HepG2 (cell line): ENCODE results near the gene RGL3. TPM values are rescaled to one million over a fixed set of nuclear protein-coding genes. Genes with fewer than 3 reads are reported as not detected.

Experiments used
- ATF3 ChIP-seq: sonication (generic); formaldehyde crosslinking; IDR thresholded peaks from 2 replicates; pipeline ENCODE4 v1.4.0; 2020; ENCODE audit warnings: missing genetic modification reagents
- CCDC6 ChIP-seq: sonication (generic); formaldehyde crosslinking; IDR thresholded peaks from 2 replicates; pipeline ENCODE4 v1.8.1; 2022; ENCODE audit warnings: mild to moderate bottlenecking, missing genetic modification reagents, moderate library complexity
- DR1 ChIP-seq: sonication (generic); formaldehyde crosslinking; IDR thresholded peaks from 2 replicates; pipeline ENCODE4 v1.8.0; 2021; ENCODE audit warnings: mild to moderate bottlenecking, missing genetic modification reagents, inconsistent platforms
- FUBP1 ChIP-seq: sonication (generic); formaldehyde crosslinking; IDR thresholded peaks from 2 replicates; pipeline ENCODE4 v1.5.1; 2020; ENCODE audit warnings: missing genetic modification reagents, mild to moderate bottlenecking, borderline replicate concordance
- HDAC6 ChIP-seq: fragments of 200-600 bp; sonication (generic); IDR thresholded peaks from 2 replicates; pipeline ENCODE4 v1.7.0; 2017; ENCODE audit warnings: mild to moderate bottlenecking, antibody characterized with exemption, low read length, low read depth
- MAX ChIP-seq: IDR thresholded peaks from 2 replicates; pipeline ENCODE4 v1.6.1; 2012; ENCODE audit warnings: inconsistent platforms
- SP140L ChIP-seq: sonication (generic); formaldehyde crosslinking; IDR thresholded peaks from 2 replicates; pipeline ENCODE4 v1.4.0; 2020; ENCODE audit warnings: missing genetic modification reagents, borderline replicate concordance
- ZNF12 ChIP-seq: sonication (generic); formaldehyde crosslinking; IDR thresholded peaks from 2 replicates; pipeline ENCODE4 v1.5.0; 2020; ENCODE audit warnings: missing genetic modification reagents
- ZNF24 ChIP-seq: fragments of 450-650 bp; IDR thresholded peaks from 2 replicates; pipeline ENCODE4 v1.6.1; 2017; ENCODE audit warnings: antibody characterized with exemption, mild to moderate bottlenecking
- ZNF275 ChIP-seq: sonication (generic); formaldehyde crosslinking; IDR thresholded peaks from 2 replicates; pipeline ENCODE4 v1.8.0; 2022; ENCODE audit warnings: missing genetic modification reagents, mild to moderate bottlenecking, inconsistent platforms, borderline replicate concordance
- ZNF317 ChIP-seq: sonication (generic); formaldehyde crosslinking; IDR thresholded peaks from 2 replicates; pipeline ENCODE4 v1.5.0; 2020; ENCODE audit warnings: mild to moderate bottlenecking, missing genetic modification reagents
- ZNF407 ChIP-seq: sonication (generic); formaldehyde crosslinking; IDR thresholded peaks from one replicate; pipeline ENCODE4 v1.5.1; 2020; ENCODE audit warnings: mild to moderate bottlenecking, missing genetic modification reagents; ENCODE audit errors: not compliant biosample characterization
- ZNF605 ChIP-seq: sonication (generic); formaldehyde crosslinking; IDR thresholded peaks from 2 replicates; pipeline ENCODE4 v1.8.0; 2022; ENCODE audit warnings: mild to moderate bottlenecking, missing genetic modification reagents
- ZNF703 ChIP-seq: sonication (generic); formaldehyde crosslinking; IDR thresholded peaks from 2 replicates; pipeline ENCODE4 v1.5.1; 2020; ENCODE audit warnings: missing genetic modification reagents, mild to moderate bottlenecking, moderate library complexity, borderline replicate concordance
- ZNF777 ChIP-seq: sonication (generic); formaldehyde crosslinking; IDR thresholded peaks from 2 replicates; pipeline ENCODE4 v1.4.0; 2020; ENCODE audit warnings: missing genetic modification reagents
- polyA plus RNA-seq, 8 experiments: library from polyadenylated mRNA; depleted of rRNA in 3 of 8; stranded (reverse) in 7 of 8; unstranded in 1 of 8; fragments of >200 nt; fragmentation: Illumina TruSeq in 4 of 8; extraction: Trizol in 4 of 8; gene quantifications; 2 replicates each; pipeline versions ENCODE4 v1.2.1 to v1.2.3, GENCODE V29; 2011 to 2016; ENCODE audit warnings: low read depth in 4 of 8, missing spikeins in 1 of 8, mixed read lengths in 1 of 8; ENCODE audit not compliant: insufficient read depth in 1 of 8
- total RNA-seq, 5 experiments: library from RNA; depleted of rRNA; stranded (reverse); fragments of >200 nt; fragmentation: Illumina TruSeq; extraction: Trizol; gene quantifications; 2 replicates each; pipeline ENCODE4 v1.2.3, GENCODE V29; 2016; ENCODE audit warnings: low read depth in 1 of 5

Gene RGL3
- total and polyA plus RNA-seq, 2 of the 13 experiments (the other 11 are each of a cell fraction or from before 2014, with no cell fraction given) = 4.2 to 7.6 TPM

GRCh38 chr19:11375143-11375948, 43.8 kb downstream of the RGL3 start (continued):
- TF ChIP-seq ZNF317 = peak; percentile 18; the same call in 1 of the 2 replicates
- TF ChIP-seq MAX = peak; percentile 33; the same call in 1 of the 2 replicates
- TF ChIP-seq ATF3 (CRISPR knock-in tag) = no peak
- TF ChIP-seq SP140L (CRISPR knock-in tag) = no peak
- no peak for TF ChIP-seq ZNF407 (CRISPR knock-in tag)
- TF ChIP-seq ZNF275 = 0 out of 2 replicates have a peak, but pooled peaks have one; percentile 12
- peak; percentile 93 for TF ChIP-seq ZNF605 (CRISPR knock-in tag)
- TF ChIP-seq ZNF777 = peak; percentile 60
- no peak for TF ChIP-seq ZNF703 (CRISPR knock-in tag)
- TF ChIP-seq FUBP1 = no peak
- TF ChIP-seq ZNF24 = no peak
- TF ChIP-seq CCDC6 (CRISPR knock-in tag) = 0 out of 2 replicates have a peak, but pooled peaks have one; percentile 51
- TF ChIP-seq HDAC6 = no peak
- TF ChIP-seq ZNF12 (CRISPR knock-in tag) = 0 out of 2 replicates have a peak, but pooled peaks have one; percentile 17
- TF ChIP-seq DR1 (CRISPR knock-in tag) = no peak
